HCT116 (cell line): ENCODE results near the gene FAM219A. TPM values are rescaled to one million over a fixed set of nuclear protein-coding genes. Genes with fewer than 3 reads are reported as not detected.

Experiments used
- ATAC-seq: fragments of 200-7000 bp; cut with Tn5 transposase; 2 replicates; pipeline ENCODE4 v1.9.1; 2020; ENCODE audit warnings: mild to moderate bottlenecking, moderate library complexity
- BruUV-seq: library from RNA; stranded (reverse); fragments of 400-500 nt; replicated peaks from 2 replicates; lab custom pipeline; 2021; lab: Mats Ljungman, UMichigan
- CTCF ChIA-PET: fragments of 300-600 bp; sonication (Branson Sonifier 250); formaldehyde crosslinking; loops from one replicate; lab custom pipeline; 2021; ENCODE audit warnings: antibody characterized with exemption; lab: Charles Lee
- POLR2A ChIA-PET: fragments of 300-600, 350-600 bp; sonication (Branson Sonifier 250); formaldehyde crosslinking; loops from one replicate; lab custom pipeline; 2021; ENCODE audit warnings: antibody characterized with exemption; lab: Charles Lee
- RAD21 ChIA-PET, 2 experiments: fragments of 300-600 bp; sonication (Branson Sonifier 250); formaldehyde crosslinking; loops; one replicate each; lab custom pipeline; 2023; ENCODE audit warnings: low total read pairs in 2 of 2; ENCODE audit not compliant: uncharacterized antibody in 2 of 2, unreplicated experiment in 2 of 2, low non-redundant PET in 1 of 2; lab: Charles Lee
- DNase-seq: peaks from one replicate; pipeline ENCODE4 v3.0.0-alpha.2; 2010; ENCODE audit warnings: low read depth, low spot score
- H2AFZ ChIP-seq: fragments of 200-600 bp; shearing (Covaris generic), sonication (generic); 2 replicates; pipeline ENCODE4 v1.6.1; 2017; ENCODE audit warnings: low read depth, mixed run types, mixed read lengths, antibody characterized with exemption, low read length; ENCODE audit not compliant: poor library complexity, severe bottlenecking
- H3K27ac ChIP-seq: 2 replicates; pipeline ENCODE4 v1.5.1; 2012; ENCODE audit warnings: low read depth, low read length
- H3K27me3 ChIP-seq: fragments of 200-600 bp; sonication (generic); 2 replicates; pipeline ENCODE4 v1.6.1; 2016; ENCODE audit warnings: mixed run types, low read length, mixed read lengths; ENCODE audit not compliant: insufficient read depth
- H3K36me3 ChIP-seq, 2 experiments: fragments of 200-500 bp in 1 of 2; fragments of 200-600 bp in 1 of 2; sonication (Bioruptor generic) in 1 of 2; sonication (generic) in 1 of 2; 2 replicates each; pipeline versions ENCODE4 v1.5.1 to v1.6.1; 2014 to 2016; ENCODE audit warnings: low read length in 2 of 2, inconsistent platforms in 1 of 2, mixed read lengths in 1 of 2, mixed run types in 1 of 2; ENCODE audit not compliant: insufficient read depth in 2 of 2, control insufficient read depth in 1 of 2
- H3K4me1 ChIP-seq, 2 experiments: fragments of 200-600 bp in 1 of 2; sonication (generic) in 1 of 2; 2 replicates each; pipeline versions ENCODE4 v1.5.1 to v1.6.1; 2012 to 2017; ENCODE audit warnings: low read length in 2 of 2, inconsistent platforms in 1 of 2, mild to moderate bottlenecking in 1 of 2, mixed read lengths in 1 of 2, mixed run types in 1 of 2, moderate library complexity in 1 of 2; ENCODE audit not compliant: insufficient read depth in 2 of 2, control insufficient read depth in 1 of 2
- H3K4me2 ChIP-seq: fragments of 200-600 bp; sonication (generic); 2 replicates; pipeline ENCODE4 v1.6.1; 2017; ENCODE audit warnings: mixed run types, low read length, mixed read lengths
- H3K4me3 ChIP-seq, 2 experiments: fragments of 200-600 bp in 1 of 2; sonication (generic) in 1 of 2; replicated peaks in 1 of 2; 2 replicates each; pipeline ENCODE4 v1.5.1; 2011 to 2016; ENCODE audit warnings: low read length in 2 of 2, control low read depth in 1 of 2, low read depth in 1 of 2, mild to moderate bottlenecking in 1 of 2, mixed read lengths in 1 of 2, mixed run types in 1 of 2
- H3K79me2 ChIP-seq: fragments of 200-600 bp; sonication (generic); 2 replicates; pipeline ENCODE4 v1.6.1; 2017; ENCODE audit warnings: mild to moderate bottlenecking, mixed run types, low read length, moderate library complexity, mixed read lengths; ENCODE audit not compliant: insufficient read depth
- H3K9ac ChIP-seq: fragments of 200-600 bp; sonication (generic); 2 replicates; pipeline ENCODE4 v1.6.1; 2016; ENCODE audit warnings: low read length, mixed read lengths
- H3K9me2 ChIP-seq: fragments of 200-600 bp; sonication (generic), shearing (Covaris generic); 2 replicates; pipeline ENCODE4 v1.6.1; 2017; ENCODE audit warnings: mixed run types, mild to moderate bottlenecking, moderate library complexity; ENCODE audit not compliant: insufficient read depth
- H3K9me3 ChIP-seq, 2 experiments: fragments of 200-500 bp in 1 of 2; fragments of 200-600 bp in 1 of 2; sonication (Bioruptor generic) in 1 of 2; sonication (generic) in 1 of 2; 2 replicates each; pipeline ENCODE4 v1.6.1; 2014 to 2017; ENCODE audit warnings: low read length in 2 of 2, mixed read lengths in 2 of 2, inconsistent platforms in 1 of 2, low read depth in 1 of 2, mild to moderate bottlenecking in 1 of 2, mixed run types in 1 of 2, moderate library complexity in 1 of 2; ENCODE audit not compliant: control insufficient read depth in 1 of 2, insufficient read depth in 1 of 2
- H4K20me1 ChIP-seq: fragments of 200-600 bp; sonication (generic), shearing (Covaris generic); 2 replicates; pipeline ENCODE4 v1.6.1; 2017; ENCODE audit warnings: mixed run types, mild to moderate bottlenecking, moderate library complexity; ENCODE audit not compliant: insufficient read depth
- ATF3 ChIP-seq: IDR thresholded peaks from 2 replicates; pipeline ENCODE4 v1.6.1; 2012
- CEBPB ChIP-seq: IDR thresholded peaks from 2 replicates; pipeline ENCODE4 v1.6.1; 2012; ENCODE audit warnings: low read depth
- ELF1 ChIP-seq: IDR thresholded peaks from 2 replicates; pipeline ENCODE4 v1.6.1; 2012; ENCODE audit warnings: low read depth, borderline replicate concordance
- EZH2phosphoT487 ChIP-seq: fragments of 200-600 bp; IDR thresholded peaks from 2 replicates; pipeline ENCODE4 v1.6.1; 2018; ENCODE audit warnings: antibody characterized with exemption, borderline replicate concordance
- JUND ChIP-seq: IDR thresholded peaks from 2 replicates; pipeline ENCODE4 v1.6.1; 2012
- MAX ChIP-seq: IDR thresholded peaks from 2 replicates; pipeline ENCODE4 v1.6.1; 2012
- POLR2A ChIP-seq: IDR thresholded peaks from 2 replicates; pipeline ENCODE4 v1.7.0; 2011; ENCODE audit warnings: borderline replicate concordance; ENCODE audit not compliant: insufficient read depth, insufficient read length; ENCODE audit errors: extremely low read depth
- POLR2AphosphoS5 ChIP-seq: IDR thresholded peaks from 2 replicates; pipeline ENCODE4 v1.6.1; 2011; ENCODE audit warnings: mild to moderate bottlenecking, low read depth, low read length, moderate library complexity
- RAD21 ChIP-seq: IDR thresholded peaks from 2 replicates; pipeline ENCODE4 v1.6.1; 2012; ENCODE audit warnings: low read depth, mild to moderate bottlenecking
- REST ChIP-seq: IDR thresholded peaks from 2 replicates; pipeline ENCODE4 v1.6.1; 2012; ENCODE audit warnings: low read depth
- YY1 ChIP-seq: IDR thresholded peaks from 2 replicates; pipeline ENCODE4 v1.6.1; 2011; ENCODE audit warnings: low read length, low read depth, moderate library complexity, mild to moderate bottlenecking; ENCODE audit not compliant: insufficient replicate concordance; ENCODE audit errors: extremely low read depth
- ZBTB33 ChIP-seq: IDR thresholded peaks from 2 replicates; pipeline ENCODE4 v1.6.1; 2011; ENCODE audit warnings: mild to moderate bottlenecking, low read length, moderate library complexity; ENCODE audit not compliant: insufficient replicate concordance; ENCODE audit errors: extremely low read depth
- intact Hi-C: fragments of 100-400 bp; cut with micrococcal nuclease; formaldehyde crosslinking; loops from 2 replicates; pipeline ENCODE4 v1.10.0; 2022
- total RNA-seq: library from RNA; stranded (reverse); gene quantifications from one replicate; pipeline ENCODE4 v1.2.1, GENCODE V29; 2021; ENCODE audit not compliant: unreplicated experiment

The FAM219A gene
- total RNA-seq, 1 experiment from 2014 or later: 13.4 TPM

GRCh38 chr9:34374339-34374738 is 84.0 kb downstream of the FAM219A start:
- H3K9me3 ChIP-seq: no peaks in the 10 kb centered on the region
- H3K4me3 ChIP-seq: no peak overlapping the region
- H3K79me2 ChIP-seq: no peaks in the 10 kb centered on the region
- no peak for TF ChIP-seq CEBPB
- TF ChIP-seq ELF1: no peak
- no peak for TF ChIP-seq JUND
- no peak for TF ChIP-seq ATF3
- TF ChIP-seq YY1: no peak
- TF ChIP-seq POLR2AphosphoS5: no peak
- TF ChIP-seq EZH2phosphoT487: no peak
- H3K4me2 ChIP-seq: no peak overlapping the region
- no peak overlapping the region for H2AFZ ChIP-seq
- CTCF ChIA-PET: interaction anchor here (0.9 to 6.7 kb wide), 3 partner anchors 29 to 42 kb away, joined by 3 to 54 read pairs (median 4); no protein-coding TSS in a partner anchor
- H4K20me1 ChIP-seq: no peaks in the 10 kb centered on the region
- RAD21 ChIA-PET: no interaction called here
- BruUV-seq: no TSS peak
- no peaks in the 10 kb centered on the region for H3K27me3 ChIP-seq
- POLR2A ChIA-PET: interaction anchor here (0.7 kb wide), 1 partner anchor 169 kb away, joined by 4 read pairs; no protein-coding TSS in a partner anchor
- no peak for DNase-seq
- peaks cover 15 to 28% of the 10 kb centered on the region in 2 experiments for H3K4me1 ChIP-seq
- H3K36me3 ChIP-seq: peaks cover 0 to 2% of the 10 kb centered on the region in 2 experiments; a peak in 1 of 4 replicates
- H3K27ac ChIP-seq: no peak overlapping the region
- H3K9me2 ChIP-seq: no peaks in the 10 kb centered on the region
- H3K9ac ChIP-seq: no peak overlapping the region
- intact Hi-C loops: no loop called here
- ATAC-seq: no peak

GRCh38 chr9:34373749-34374148 is 84.6 kb downstream of the FAM219A start:
- Histone ChIP-seq H3K9me3 (no peaks in the 10 kb centered on the region), H3K4me1 (peaks cover 15 to 24% of the 10 kb centered on the region in 2 experiments), H3K36me3 (peaks cover 0 to 2% of the 10 kb centered on the region in 2 experiments; a peak in 1 of 4 replicates), H3K4me2 (no peak overlapping the region), H3K9me2 (no peaks in the 10 kb centered on the region), H3K4me3 (no peak overlapping the region), H3K79me2 (no peaks in the 10 kb centered on the region), H4K20me1 (no peaks in the 10 kb centered on the region), H2AFZ (no peak overlapping the region), H3K9ac (no peak overlapping the region), H3K27ac (no peak overlapping the region), H3K27me3 (no peaks in the 10 kb centered on the region)
- ChIA-PET RAD21 (no interaction called here), CTCF (interaction anchor here (0.9 to 1.3 kb wide), 2 partner anchors 30 to 41 kb away, joined by 3 to 4 read pairs; no protein-coding TSS in a partner anchor), POLR2A (no interaction called here)
- BruUV-seq: no TSS peak
- intact Hi-C loops: no loop called here
- TF ChIP-seq RAD21 (no peak), POLR2A (no peak), ZBTB33 (no peak), ATF3 (no peak), CEBPB (no peak), REST (no peak), MAX (no peak)
- DNase-seq (no peak), ATAC-seq (no peak)
